Ramos (cell line): ENCODE data around the gene SAMD4A.
"Not testable (repeated sequence)": the region's sequence is repeated elsewhere in the genome, so short reads cannot be mapped to it uniquely, and the experiment has no call there.

Experiments
- in situ Hi-C: fragments of 300-500 bp; cut with MboI; formaldehyde crosslinking; loops from one replicate; pipeline ENCODE4 v1.14.3; 2022; ENCODE audit warnings: low sequenced_read_pairs; ENCODE audit not compliant: unreplicated experiment

SAMD4A gene

GRCh38 chr14:54590481-54590880, 23.6 kb downstream of the SAMD4A start:
- in situ Hi-C loops: no loop called here

- in situ Hi-C loops: no loop called here
Observed at GRCh38 chr14:54591461-54591860, 24.5 kb downstream of the SAMD4A start.

GRCh38 chr14:54591866-54592265, 24.9 kb downstream of the SAMD4A start:
- in situ Hi-C loops: no loop called here

GRCh38 chr14:54593860-54594259, 26.9 kb downstream of the SAMD4A start:
- in situ Hi-C loops: no loop called here

- in situ Hi-C loops: no loop called here
Observed at GRCh38 chr14:54594537-54594936, 27.6 kb downstream of the SAMD4A start.

GRCh38 chr14:54597795-54598443, 31.0 kb downstream of the SAMD4A start:
- in situ Hi-C loops: no loop called here

- in situ Hi-C loops: no loop called here
Observed at GRCh38 chr14:54599966-54600716, 33.2 kb downstream of the SAMD4A start.

- in situ Hi-C loops: no loop called here
Observed at GRCh38 chr14:54600717-54601109, 33.8 kb downstream of the SAMD4A start.

GRCh38 chr14:54603362-54603761, 36.4 kb downstream of the SAMD4A start:
- in situ Hi-C loops: no loop called here

- in situ Hi-C loops: no loop called here
Observed at GRCh38 chr14:54606178-54606577, 39.2 kb downstream of the SAMD4A start.

GRCh38 chr14:54606631-54607133, 39.8 kb downstream of the SAMD4A start:
- in situ Hi-C loops: no loop called here

GRCh38 chr14:54609576-54609975, 42.6 kb downstream of the SAMD4A start:
- in situ Hi-C loops: no loop called here

- in situ Hi-C loops: no loop called here
Observed at GRCh38 chr14:54610051-54610977, 43.4 kb downstream of the SAMD4A start.

- in situ Hi-C loops: no loop called here
Observed at GRCh38 chr14:54614296-54614695, 47.4 kb downstream of the SAMD4A start.

GRCh38 chr14:54617467-54617866, 50.5 kb downstream of the SAMD4A start:
- in situ Hi-C loops: no loop called here

- in situ Hi-C loops: no loop called here
Observed at GRCh38 chr14:54621686-54622085, 54.8 kb downstream of the SAMD4A start.

- in situ Hi-C loops: no loop called here
Observed at GRCh38 chr14:54622192-54622958, 55.4 kb downstream of the SAMD4A start.

GRCh38 chr14:54623279-54624004, 56.5 kb downstream of the SAMD4A start:
- in situ Hi-C loops: no loop called here

- in situ Hi-C loops: not testable (repeated sequence)
Observed at GRCh38 chr14:54624005-54624358, 57.1 kb downstream of the SAMD4A start.
